NOMO-1 (cell line): Measurements from ENCODE around the gene DDAH2.

Source experiments
- DNase-seq, 2 experiments: peaks; one replicate each; lab custom pipeline; 2025; ENCODE audit not compliant: unreplicated experiment in 2 of 2; lab: John Stamatoyannopoulos, UW

DDAH2 gene

GRCh38 chr6:31761343-31761742 lies 32.2 kb upstream of the DDAH2 start:
- no peak for DNase-seq

DNA sequence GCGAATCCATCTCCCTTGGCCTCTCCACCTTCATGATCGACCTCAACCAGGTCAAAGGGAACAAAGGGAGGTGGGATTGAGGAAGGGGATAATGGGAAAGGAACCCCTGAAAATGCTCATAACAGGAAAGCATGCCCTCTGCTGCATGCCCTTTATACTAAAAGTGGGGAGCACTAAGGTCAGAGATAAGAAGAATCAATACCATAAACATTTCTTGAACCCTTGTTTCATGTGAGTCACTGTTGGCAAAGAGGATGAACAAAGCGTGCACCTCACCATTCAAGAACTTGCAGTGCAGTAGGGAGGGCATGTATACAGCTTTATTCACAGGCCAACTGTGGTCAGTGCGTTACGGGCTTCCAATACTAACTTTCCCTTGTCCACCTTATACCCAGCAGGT lies 31.7 kb upstream of the DDAH2 start:
- DNase-seq, result no peak

- no peak for DNase-seq
Observed at GRCh38 chr6:31758281-31758680, 29.2 kb upstream of the DDAH2 start.

GRCh38 chr6:31752739-31753319 lies 23.7 kb upstream of the DDAH2 start:
- DNase-seq, result no peak

- no peak for DNase-seq
Observed at GRCh38 chr6:31750411-31751022, 21.4 kb upstream of the DDAH2 start.

GRCh38 chr6:31749301-31750036 lies 20.4 kb upstream of the DDAH2 start:
- DNase-seq, result no peak

DNA sequence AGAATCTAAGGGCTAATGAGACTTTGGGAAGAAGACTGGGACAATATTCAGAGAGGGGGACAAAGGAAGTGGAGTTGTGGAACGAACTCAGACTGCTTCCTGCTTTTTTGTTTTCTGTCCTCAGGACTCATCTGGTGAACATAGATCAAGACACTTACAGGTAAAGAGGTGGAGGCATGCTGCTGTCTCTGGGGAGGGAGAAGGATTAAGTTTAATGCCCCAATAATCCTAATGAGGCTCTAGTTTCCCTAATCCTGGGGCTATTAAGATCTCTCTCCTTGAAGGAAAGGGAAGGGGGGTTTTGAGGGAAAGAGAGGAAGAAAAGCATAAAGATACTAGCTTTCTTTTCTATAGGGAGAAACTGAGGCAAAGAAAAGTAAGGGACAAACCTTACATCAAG lies 15.3 kb upstream of the DDAH2 start:
- no peak for DNase-seq

GRCh38 chr6:31742894-31743293 lies 13.8 kb upstream of the DDAH2 start:
- no peak for DNase-seq

DNA sequence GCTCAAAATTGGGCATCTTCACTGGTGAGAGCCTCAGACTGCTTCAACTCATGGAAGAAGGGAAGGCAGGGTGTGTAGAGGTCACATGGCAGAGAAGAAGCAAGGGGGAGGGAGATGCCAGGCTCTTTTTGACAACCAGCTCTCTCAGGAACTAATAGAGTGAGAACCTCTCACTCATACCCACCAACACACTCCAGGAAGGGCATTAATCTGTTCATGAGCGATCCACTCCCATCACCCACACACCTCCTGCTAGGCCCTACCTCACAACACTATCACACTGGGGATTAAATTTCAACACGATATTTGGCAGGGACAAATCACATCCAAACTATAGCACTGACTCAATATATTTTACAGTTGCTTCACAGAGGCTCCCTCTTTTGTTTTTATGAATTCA lies 12.7 kb upstream of the DDAH2 start:
- DNase-seq, result no peak

GRCh38 chr6:31740397-31741223 lies 11.5 kb upstream of the DDAH2 start:
- peak; percentile 69 to 74 for DNase-seq

DNA sequence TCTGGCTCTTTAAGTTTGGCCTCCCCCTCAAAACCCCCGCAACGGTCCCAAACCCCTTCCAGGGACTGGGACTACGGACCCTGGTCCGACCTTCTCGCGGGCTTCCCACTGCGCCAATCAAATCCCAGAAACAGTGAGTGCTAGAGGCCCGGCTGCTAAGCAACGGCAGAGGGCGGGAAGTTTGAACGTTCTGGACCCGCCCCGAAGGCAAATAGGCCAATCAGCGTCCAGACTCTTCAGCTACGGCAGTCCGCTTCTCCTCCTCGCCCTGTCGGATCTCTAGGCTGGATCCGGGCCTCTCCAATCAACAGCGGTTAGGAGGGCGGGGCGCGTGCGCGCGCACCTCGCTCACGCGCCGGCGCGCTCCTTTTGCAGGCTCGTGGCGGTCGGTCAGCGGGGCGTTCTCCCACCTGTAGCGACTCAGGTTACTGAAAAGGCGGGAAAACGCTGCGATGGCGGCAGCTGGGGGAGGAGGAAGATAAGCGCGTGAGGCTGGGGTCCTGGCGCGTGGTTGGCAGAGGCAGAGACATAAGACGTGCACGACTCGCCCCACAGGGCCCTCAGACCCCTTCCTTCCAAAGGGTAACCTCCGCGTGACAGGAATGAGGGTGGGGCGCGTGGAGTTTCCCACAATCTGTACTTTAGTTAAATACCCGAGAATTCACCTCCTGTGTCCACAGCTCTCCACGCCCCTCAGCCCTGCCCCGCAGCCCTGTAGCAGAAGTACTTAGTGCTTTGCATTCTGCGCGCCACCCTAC lies 10.7 kb upstream of the DDAH2 start, which contains the start of gene MSH5:
MSH5 (plus strand) TSS at position 367 of the 758 bp plus-strand sequence. CDS start 462 bp downstream, outside the sequence.
- peak; percentile 99 for DNase-seq

DNA sequence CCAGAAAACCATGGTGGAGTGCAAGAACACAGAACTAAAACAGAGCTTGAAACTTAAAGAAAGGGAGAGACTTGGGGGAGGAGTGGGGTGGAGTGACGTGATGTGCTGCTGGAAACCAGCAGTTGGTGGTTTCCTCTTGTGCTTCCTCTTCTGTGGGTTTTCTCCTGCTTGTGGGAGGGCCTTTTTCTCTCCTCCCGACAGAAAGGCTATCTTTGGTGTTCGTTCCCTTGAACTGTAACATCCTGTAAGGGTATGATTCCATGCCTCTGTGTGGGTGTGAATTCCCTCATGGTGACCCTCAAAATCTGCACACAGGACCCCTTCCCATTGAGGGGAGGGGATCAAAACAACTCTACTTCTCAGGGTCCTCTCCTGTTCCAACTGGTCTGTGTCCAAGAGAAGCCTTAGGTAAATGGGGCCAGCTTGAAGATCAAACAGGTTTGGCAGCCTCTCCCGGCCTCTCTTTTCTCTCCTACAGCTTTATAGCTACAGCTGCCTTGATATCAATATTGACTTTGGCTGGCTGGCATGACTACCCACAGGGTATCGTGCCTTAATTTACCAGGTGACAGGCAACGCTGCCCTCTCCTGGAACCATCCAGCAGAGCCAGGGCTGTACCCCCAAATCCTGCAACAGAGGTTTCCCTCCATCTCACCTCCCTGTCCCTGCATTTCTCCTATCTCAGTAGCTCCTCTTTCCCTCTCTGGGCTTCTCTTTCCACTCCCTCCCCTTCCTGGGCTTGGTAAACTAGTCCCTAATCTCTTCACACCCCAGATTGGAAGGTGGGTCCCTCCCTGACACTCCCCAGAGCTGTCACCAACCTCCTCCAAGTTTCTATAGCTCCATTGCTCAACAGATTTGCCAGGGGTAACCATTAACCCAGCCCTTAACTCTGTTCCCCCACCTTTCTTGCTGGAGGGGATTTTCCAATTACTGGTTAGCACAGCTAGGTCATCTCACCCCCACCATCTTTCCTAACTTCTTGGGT lies 9.2 kb upstream of the DDAH2 start:
- DNase-seq, result peak; percentile 96

DNA sequence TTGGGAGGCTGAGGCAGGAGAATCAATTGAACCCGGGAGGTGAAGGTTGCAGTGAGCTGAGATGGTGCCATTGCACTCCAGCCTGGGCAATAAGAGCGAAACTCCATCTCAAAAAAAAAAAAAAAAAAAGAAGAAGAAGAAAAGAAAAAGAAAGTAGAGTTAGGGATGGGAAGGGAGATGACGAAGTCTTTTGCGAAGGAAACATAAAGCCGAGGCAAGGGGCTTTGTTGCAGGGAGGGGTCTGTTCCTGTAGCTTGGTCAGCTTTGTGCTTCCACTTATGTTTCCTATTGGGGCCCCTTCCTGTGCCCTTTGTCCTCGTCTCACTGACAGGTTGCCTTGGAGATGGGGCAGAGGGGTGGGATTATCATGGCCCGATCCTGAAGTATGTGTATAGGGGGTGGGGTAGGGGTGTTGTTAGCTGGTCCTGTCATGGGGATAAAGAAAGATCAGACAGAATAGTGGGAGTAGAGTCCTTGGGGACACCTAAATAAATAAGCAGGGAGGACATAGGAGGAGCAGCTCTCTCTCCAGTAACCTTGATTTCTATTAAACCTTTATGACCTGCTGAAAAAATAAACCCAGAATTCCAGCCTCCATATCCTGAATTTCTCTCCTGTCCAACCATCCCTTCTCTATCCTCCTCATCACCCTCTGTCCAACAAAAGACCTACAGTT lies 8.4 kb upstream of the DDAH2 start:
- peak; percentile 81 to 85 for DNase-seq

- no peak for DNase-seq
Observed at GRCh38 chr6:31736768-31737314, 7.7 kb upstream of the DDAH2 start.

GRCh38 chr6:31736021-31736767 lies 7.1 kb upstream of the DDAH2 start, which contains the start of gene CLIC1:
CLIC1 (minus strand) TSS chr6:31736530; CDS start chr6:31736300, 230 bp downstream.
- DNase-seq, result peak; percentile 82 to 87

- peak; percentile 50 to 62 for DNase-seq
Observed at GRCh38 chr6:31734821-31735406, 5.8 kb upstream of the DDAH2 start.

- no peak for DNase-seq
Observed at GRCh38 chr6:31734247-31734820, 5.2 kb upstream of the DDAH2 start.
